Common myeloid progenitor, CD34-positive (primary cell): ENCODE measurements around the gene NOTO. TPM values are rescaled to one million over a fixed set of nuclear protein-coding genes. Genes with fewer than 3 reads are reported as not detected.
"Not testable (repeated sequence)": the region's sequence is repeated elsewhere in the genome, so short reads cannot be mapped to it uniquely, and the experiment has no call there.

Source experiments
- CTCF ChIA-PET: fragments of 350-600 bp; sonication (Branson Sonifier 250); formaldehyde crosslinking; loops from one replicate; lab custom pipeline; 2021; ENCODE audit warnings: antibody characterized with exemption; lab: Charles Lee
- POLR2A ChIA-PET: fragments of 350-600 bp; sonication (Branson Sonifier 250); formaldehyde crosslinking; loops from one replicate; lab custom pipeline; 2021; ENCODE audit warnings: antibody characterized with exemption; lab: Charles Lee
- DNase-seq, 3 donors: peaks; one replicate each; pipeline versions ENCODE4 v3.0.0 to v3.0.0-alpha.2; 2013
- H3K27ac ChIP-seq, 2 experiments: 1 replicate in 1 of 2; 2 replicates in 1 of 2; pipeline ENCODE4 v1.7.0; 2013; ENCODE audit warnings: inconsistent platforms in 2 of 2, low read length in 2 of 2, mild to moderate bottlenecking in 2 of 2, low read depth in 1 of 2, moderate library complexity in 1 of 2; ENCODE audit not compliant: severe bottlenecking in 2 of 2, insufficient read depth in 1 of 2, poor library complexity in 1 of 2
- H3K27me3 ChIP-seq, 5 experiments: replicated peaks in 2 of 5; 1 replicate in 3 of 5; 2 replicates in 2 of 5; pipeline versions ENCODE4 v1.6.1 to v1.7.0; 2013; ENCODE audit warnings: low read length in 4 of 5, mild to moderate bottlenecking in 2 of 5, moderate library complexity in 2 of 5, inconsistent platforms in 1 of 5; ENCODE audit not compliant: insufficient read depth in 5 of 5, control insufficient read depth in 4 of 5
- H3K36me3 ChIP-seq, 4 experiments: 1 replicate in 2 of 4; 2 replicates in 2 of 4; pipeline versions ENCODE4 v1.6.1 to v1.7.0; 2013; ENCODE audit warnings: low read length in 3 of 4, control low read depth in 1 of 4, mild to moderate bottlenecking in 1 of 4; ENCODE audit not compliant: control insufficient read depth in 4 of 4, insufficient read depth in 4 of 4
- H3K4me1 ChIP-seq, 4 experiments: 1 replicate in 3 of 4; 2 replicates in 1 of 4; pipeline versions ENCODE4 v1.6.1 to v1.7.1; 2013; ENCODE audit warnings: low read length in 3 of 4, mild to moderate bottlenecking in 3 of 4, control low read depth in 1 of 4, inconsistent platforms in 1 of 4, moderate library complexity in 1 of 4; ENCODE audit not compliant: control insufficient read depth in 4 of 4, insufficient read depth in 4 of 4; ENCODE audit errors: control extremely low read depth in 1 of 4
- H3K4me3 ChIP-seq, 7 experiments: 1 replicate in 4 of 7; 2 replicates in 3 of 7; pipeline versions ENCODE4 v1.5.1 to v1.7.0; 2013; ENCODE audit warnings: mild to moderate bottlenecking in 7 of 7, low read length in 6 of 7, moderate library complexity in 6 of 7, inconsistent platforms in 2 of 7, low read depth in 2 of 7, control low read depth in 1 of 7; ENCODE audit not compliant: insufficient read depth in 4 of 7, control insufficient read depth in 1 of 7; ENCODE audit errors: extremely low read depth in 1 of 7
- H3K9me3 ChIP-seq, 5 experiments: 1 replicate in 4 of 5; 2 replicates in 1 of 5; pipeline versions ENCODE4 v1.6.1 to v1.7.1; 2013; ENCODE audit warnings: low read length in 4 of 5, mild to moderate bottlenecking in 2 of 5, inconsistent platforms in 1 of 5, low read depth in 1 of 5, moderate library complexity in 1 of 5; ENCODE audit not compliant: control insufficient read depth in 4 of 5, insufficient read depth in 2 of 5; ENCODE audit errors: control extremely low read depth in 1 of 5
- WGBS: methylation state at CpG from one replicate; pipeline ENCODE4 v1.1.5; 2013; ENCODE audit not compliant: insufficient coverage; 5-methylcytosine and 5-hydroxymethylcytosine counted together
- polyA plus RNA-seq: library from polyadenylated mRNA; unstranded; fragments of 120-200 nt; gene quantifications from one replicate; pipeline ENCODE4 v1.2.1, GENCODE V29; 2013

Gene NOTO
- 0.03 TPM for polyA plus RNA-seq

- peaks cover 15 to 62% (median 17%) of the 10 kb centered on the region in 5 experiments for H3K27me3 ChIP-seq
- H3K36me3 ChIP-seq: no peaks in the 10 kb centered on the region
- peak within 1 kb of the TSS in 5 of 7 experiments; percentile 10 to 48 (median 24) for H3K4me3 ChIP-seq
- peaks cover 0 to 17% (median 14%) of the 10 kb centered on the region in 4 experiments for H3K4me1 ChIP-seq
- DNase-seq: peak in 2 of 3 donors; percentile 20 to 34
- H3K9me3 ChIP-seq: peaks cover 0 to 5% (median 4%) of the 10 kb centered on the region in 5 experiments
- POLR2A ChIA-PET: no interaction called here
- WGBS: 2% methylated on average over 86 of the region's 87 CpGs
- H3K27ac ChIP-seq: no peak within 1 kb of the TSS
- CTCF ChIA-PET: interaction anchor here (1.9 to 2.2 kb wide), 2 partner anchors 23 to 25 kb away, joined by 4 to 14 read pairs; no protein-coding TSS in a partner anchor
Measured at GRCh38 chr2:73202156-73203054, at the start of gene NOTO. NOTO (plus strand) TSS chr2:73202574; CDS start chr2:73202667, 93 bp downstream.

GRCh38 chr2:73156539-73157124 is 45.7 kb upstream of the NOTO start:
- Histone ChIP-seq H3K27ac (no peak overlapping the region), H3K4me1 (peaks cover 0 to 7% (median 2%) of the 10 kb centered on the region in 4 experiments), H3K27me3 (peaks cover 2 to 10% (median 8%) of the 10 kb centered on the region in 5 experiments), H3K36me3 (no peaks in the 10 kb centered on the region), H3K4me3 (peak overlapping the region in 1 of 7 experiments; percentile 48), H3K9me3 (no peaks in the 10 kb centered on the region)
- ChIA-PET POLR2A (no interaction called here), CTCF (interaction anchor here (0.8 to 4.5 kb wide), 15 partner anchors 13 to 263 kb away, joined by 3 to 78 read pairs (median 5); no protein-coding TSS in a partner anchor)
- WGBS: 20% methylated on average over 20 of the region's 24 CpGs
- peak; percentile 62 to 76 (median 76) for DNase-seq

- Histone ChIP-seq H3K27ac (no peak overlapping the region), H3K4me3 (no peak overlapping the region), H3K36me3 (no peaks in the 10 kb centered on the region), H3K27me3 (peaks cover 2 to 7% (median 4%) of the 10 kb centered on the region in 5 experiments), H3K9me3 (no peaks in the 10 kb centered on the region), H3K4me1 (no peaks in the 10 kb centered on the region)
- ChIA-PET POLR2A (interaction anchor here (0.7 kb wide), 1 partner anchor 94 kb away, joined by 3 read pairs; no protein-coding TSS in a partner anchor), CTCF (interaction anchor here (0.7 to 2.5 kb wide), 9 partner anchors 49 to 271 kb away, joined by 3 to 16 read pairs (median 3); partner anchors contain the start of gene SFXN5)
- no peak for DNase-seq
- WGBS: 69% methylated on average over 5 of the region's 14 CpGs
Measured at GRCh38 chr2:73162856-73163391, 39.5 kb upstream of the NOTO start.

GRCh38 chr2:73163483-73164367 is 38.6 kb upstream of the NOTO start:
- Histone ChIP-seq H3K4me3 (no peak overlapping the region), H3K27ac (no peak overlapping the region), H3K9me3 (no peaks in the 10 kb centered on the region), H3K27me3 (no peaks in the 10 kb centered on the region), H3K36me3 (no peaks in the 10 kb centered on the region), H3K4me1 (no peaks in the 10 kb centered on the region)
- DNase-seq: peak; percentile 64 to 81 (median 74)
- POLR2A ChIA-PET: interaction anchor here (0.7 kb wide), 1 partner anchor 93 kb away, joined by 3 read pairs; no protein-coding TSS in a partner anchor
- WGBS: 86% methylated on average over 8 of the region's 10 CpGs
- CTCF ChIA-PET: interaction anchor here (0.7 to 2.5 kb wide), 11 partner anchors 14 to 272 kb away, joined by 3 to 16 read pairs (median 3); partner anchors contain the start of gene SFXN5

GRCh38 chr2:73165978-73166377 is 36.4 kb upstream of the NOTO start:
- H3K27ac ChIP-seq, H3K9me3 ChIP-seq, H3K36me3 ChIP-seq, DNase-seq, H3K27me3 ChIP-seq, CTCF ChIA-PET, H3K4me3 ChIP-seq, POLR2A ChIA-PET, H3K4me1 ChIP-seq: not testable (repeated sequence)
- 95% methylated on average over 4 of the region's 11 CpGs for WGBS

GRCh38 chr2:73166813-73167212 is 35.6 kb upstream of the NOTO start:
- H3K4me3 ChIP-seq, DNase-seq, H3K4me1 ChIP-seq, H3K27ac ChIP-seq, POLR2A ChIA-PET, H3K9me3 ChIP-seq, H3K36me3 ChIP-seq, H3K27me3 ChIP-seq, CTCF ChIA-PET: not testable (repeated sequence)
- WGBS: 100% methylated on average over 2 of the region's 8 CpGs
